Measurements from ENCODE around the gene ODAD2.

The ODAD2 gene

DNA sequence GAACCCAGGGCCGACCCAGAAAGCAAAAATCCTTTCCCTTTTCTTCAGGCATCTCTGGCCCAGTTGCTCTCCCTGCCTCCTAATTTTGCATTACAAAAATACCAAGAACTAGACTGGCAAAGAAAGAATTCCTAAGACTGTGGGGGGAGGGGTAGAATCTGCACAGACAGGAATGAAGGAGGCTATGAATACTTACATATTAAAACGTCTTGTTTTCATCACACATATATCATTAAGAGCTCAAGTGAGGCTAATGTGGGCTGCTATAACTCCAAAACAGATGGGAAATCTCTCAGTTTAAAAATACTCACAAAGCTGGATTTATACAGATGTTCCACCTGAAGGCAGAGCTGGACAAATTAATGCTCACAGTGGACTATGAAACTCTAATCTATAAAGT, 224.0 kb downstream of the ODAD2 start:
- Histone ChIP-seq H3K36me3 (ENCODE audit: insufficient read depth, low read length) (no peaks in the 10 kb centered on the region), H3K79me2 (ENCODE audit: insufficient read depth, low read length) (no peaks in the 10 kb centered on the region), H3K9ac (ENCODE audit: low read depth, low read length, poor library complexity, severe bottlenecking) (no peak overlapping the region), H2AFZ (ENCODE audit: low read length) (no peak overlapping the region), H3K9me2 (replicated peaks; ENCODE audit: low read depth, low read length) (no peaks in the 10 kb centered on the region), H3K9me3 (ENCODE audit: insufficient read depth, low read depth, low read length) (no peaks in the 10 kb centered on the region), H3K27me3 (ENCODE audit: insufficient read depth, low read length, poor library complexity, severe bottlenecking) (no peaks in the 10 kb centered on the region), H3K4me1 (ENCODE audit: insufficient read depth, low read length, poor library complexity, severe bottlenecking) (peaks cover 39% of the 10 kb centered on the region), H3K4me3 (ENCODE audit: low read length, poor library complexity, severe bottlenecking) (no peak overlapping the region), H3F3A (ENCODE audit: low read depth) (no peaks in the 10 kb centered on the region), H4K20me1 (ENCODE audit: insufficient read depth, low read length, poor library complexity, severe bottlenecking) (no peaks in the 10 kb centered on the region), H3K4me2 (ENCODE audit: low read depth, low read length, poor library complexity, severe bottlenecking) (no peak overlapping the region)
- TF ChIP-seq EZH2phosphoT487 (IDR thresholded peaks at IDR 0.05; ENCODE audit: borderline replicate concordance) (no peak), CTCF (conservative IDR thresholded peaks at IDR 0.05; ENCODE audit: low read length) (no peak)

DNA sequence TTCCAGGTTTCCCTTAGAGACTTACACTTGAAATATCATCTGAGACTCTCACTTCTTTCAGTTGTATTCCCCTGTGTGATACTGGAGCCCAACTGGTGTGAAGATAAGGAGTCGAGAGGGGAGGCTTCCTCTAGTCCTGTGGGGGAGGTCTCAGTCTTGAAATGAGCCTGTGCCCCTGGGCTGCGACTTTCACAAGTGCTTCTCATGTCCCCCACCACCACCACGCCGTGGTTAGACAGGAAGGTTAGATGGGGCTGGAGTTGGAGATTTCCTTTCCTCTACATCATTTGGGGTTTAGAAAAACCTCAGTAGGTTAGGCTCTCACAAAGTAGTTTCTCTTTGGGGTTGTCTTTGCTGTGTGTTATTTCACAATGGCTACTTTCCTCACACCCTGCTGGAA, 227.6 kb downstream of the ODAD2 start:
- Histone ChIP-seq H3F3A (ENCODE audit: low read depth) (no peaks in the 10 kb centered on the region), H3K9me3 (ENCODE audit: insufficient read depth, low read depth, low read length) (no peaks in the 10 kb centered on the region), H3K79me2 (ENCODE audit: insufficient read depth, low read length) (no peaks in the 10 kb centered on the region), H3K36me3 (ENCODE audit: insufficient read depth, low read length) (no peaks in the 10 kb centered on the region), H3K27me3 (ENCODE audit: insufficient read depth, low read length, poor library complexity, severe bottlenecking) (no peaks in the 10 kb centered on the region), H3K4me3 (ENCODE audit: low read length, poor library complexity, severe bottlenecking) (peak overlapping the region; percentile 54), H3K9me2 (replicated peaks; ENCODE audit: low read depth, low read length) (no peaks in the 10 kb centered on the region), H3K4me2 (ENCODE audit: low read depth, low read length, poor library complexity, severe bottlenecking) (peak overlapping the region; percentile 65), H4K20me1 (ENCODE audit: insufficient read depth, low read length, poor library complexity, severe bottlenecking) (no peaks in the 10 kb centered on the region), H2AFZ (ENCODE audit: low read length) (peak overlapping the region; percentile 47), H3K4me1 (ENCODE audit: insufficient read depth, low read length, poor library complexity, severe bottlenecking) (peaks cover 44% of the 10 kb centered on the region), H3K9ac (ENCODE audit: low read depth, low read length, poor library complexity, severe bottlenecking) (peak overlapping the region; percentile 50)
- TF ChIP-seq EZH2phosphoT487 (IDR thresholded peaks at IDR 0.05; ENCODE audit: borderline replicate concordance) = no peak
- no peak for TF ChIP-seq CTCF (conservative IDR thresholded peaks at IDR 0.05; ENCODE audit: low read length)

GRCh38 chr10:27770181-27770580, 228.7 kb downstream of the ODAD2 start:
- Histone ChIP-seq H3K4me1 (ENCODE audit: insufficient read depth, low read length, poor library complexity, severe bottlenecking) (peaks cover 41% of the 10 kb centered on the region), H3K27me3 (ENCODE audit: insufficient read depth, low read length, poor library complexity, severe bottlenecking) (no peaks in the 10 kb centered on the region), H3F3A (ENCODE audit: low read depth) (no peaks in the 10 kb centered on the region), H4K20me1 (ENCODE audit: insufficient read depth, low read length, poor library complexity, severe bottlenecking) (no peaks in the 10 kb centered on the region), H3K4me3 (ENCODE audit: low read length, poor library complexity, severe bottlenecking) (no peak overlapping the region), H3K4me2 (ENCODE audit: low read depth, low read length, poor library complexity, severe bottlenecking) (no peak overlapping the region), H3K36me3 (ENCODE audit: insufficient read depth, low read length) (no peaks in the 10 kb centered on the region), H3K9ac (ENCODE audit: low read depth, low read length, poor library complexity, severe bottlenecking) (peak overlapping the region; percentile 50), H3K79me2 (ENCODE audit: insufficient read depth, low read length) (no peaks in the 10 kb centered on the region), H3K9me3 (ENCODE audit: insufficient read depth, low read depth, low read length) (no peaks in the 10 kb centered on the region), H2AFZ (ENCODE audit: low read length) (no peak overlapping the region), H3K9me2 (replicated peaks; ENCODE audit: low read depth, low read length) (no peaks in the 10 kb centered on the region)
- TF ChIP-seq CTCF (conservative IDR thresholded peaks at IDR 0.05; ENCODE audit: low read length) (no peak), EZH2phosphoT487 (IDR thresholded peaks at IDR 0.05; ENCODE audit: borderline replicate concordance) (no peak)

Measured in Loucy (cell line).